HEK293 (cell line): ENCODE measurements around the gene RSU1.

Source experiments
- CTCF ChIA-PET: fragments of 350-600 bp; formaldehyde crosslinking; extraction: SDS; loops from one replicate; lab custom pipeline; 2021; ENCODE audit warnings: antibody characterized with exemption; lab: Yijun Ruan, JAX
- POLR2A ChIA-PET: fragments of 300-600 bp; formaldehyde crosslinking; extraction: SDS; loops from one replicate; lab custom pipeline; 2020; ENCODE audit warnings: antibody characterized with exemption, inconsistent platforms; lab: Yijun Ruan, JAX
- H3K27ac ChIP-seq: fragments of 200-500 bp; sonication (Bioruptor generic); 2 replicates; pipeline ENCODE4 v1.5.1; 2014; ENCODE audit warnings: low read depth, low read length, control low read depth, inconsistent platforms; ENCODE audit errors: extremely low read depth
- H3K36me3 ChIP-seq, 2 experiments: fragments of 200-500 bp in 1 of 2; sonication (Bioruptor generic) in 1 of 2; 1 replicate in 1 of 2; 2 replicates in 1 of 2; pipeline ENCODE4 v1.5.1; 2014 to 2017; ENCODE audit warnings: inconsistent platforms in 2 of 2, low read length in 2 of 2; ENCODE audit not compliant: control insufficient read depth in 2 of 2, insufficient read depth in 1 of 2
- H3K4me1 ChIP-seq: fragments of 200-500 bp; sonication (Bioruptor generic); 2 replicates; pipeline ENCODE4 v1.5.1; 2014; ENCODE audit warnings: mild to moderate bottlenecking, low read length, inconsistent platforms; ENCODE audit not compliant: control insufficient read depth, insufficient read depth
- H3K4me3 ChIP-seq: 2 replicates; pipeline ENCODE4 v1.5.1; 2011; ENCODE audit warnings: low read depth, mild to moderate bottlenecking, control low read depth, low read length, moderate library complexity
- H3K9me3 ChIP-seq: fragments of 200-500 bp; sonication (Bioruptor generic); 2 replicates; pipeline ENCODE4 v1.5.1; 2014; ENCODE audit warnings: low read depth, low read length, inconsistent platforms; ENCODE audit not compliant: control insufficient read depth, insufficient read depth
- AEBP2 ChIP-seq: fragments of 450-650 bp; formaldehyde crosslinking; IDR thresholded peaks from 2 replicates; pipeline ENCODE4 v1.5.1; 2016; ENCODE audit warnings: missing biosample characterization, missing genetic modification characterization, borderline replicate concordance
- ELK4 ChIP-seq: IDR thresholded peaks from 2 replicates; pipeline ENCODE4 v1.6.1; 2011; ENCODE audit warnings: mild to moderate bottlenecking, low read depth, low read length, borderline replicate concordance
- FEZF1 ChIP-seq: fragments of 450-650 bp; formaldehyde crosslinking; IDR thresholded peaks from 2 replicates; pipeline ENCODE4 v1.5.1; 2016; ENCODE audit warnings: missing biosample characterization, missing genetic modification characterization
- REST ChIP-seq: fragments of 450-650 bp; formaldehyde crosslinking; IDR thresholded peaks from 2 replicates; pipeline ENCODE4 v1.5.1; 2016; ENCODE audit warnings: missing biosample characterization, missing genetic modification characterization
- ZBTB17 ChIP-seq: fragments of 450-650 bp; formaldehyde crosslinking; IDR thresholded peaks from 2 replicates; pipeline ENCODE4 v1.5.1; 2016; ENCODE audit warnings: missing biosample characterization, missing genetic modification characterization
- ZFP37 ChIP-seq: fragments of 450-650 bp; formaldehyde crosslinking; IDR thresholded peaks from 2 replicates; pipeline ENCODE4 v1.5.1; 2016; ENCODE audit warnings: missing biosample characterization, missing genetic modification characterization
- ZFP69B ChIP-seq: fragments of 450-650 bp; formaldehyde crosslinking; IDR thresholded peaks from 2 replicates; pipeline ENCODE4 v1.5.1; 2016; ENCODE audit warnings: missing biosample characterization, missing genetic modification characterization
- ZNF202 ChIP-seq: fragments of 450-650 bp; formaldehyde crosslinking; IDR thresholded peaks from 2 replicates; pipeline ENCODE4 v1.5.1; 2016; ENCODE audit warnings: missing biosample characterization, missing genetic modification characterization, borderline replicate concordance
- ZNF23 ChIP-seq: fragments of 450-650 bp; formaldehyde crosslinking; IDR thresholded peaks from 2 replicates; pipeline ENCODE4 v1.5.1; 2016; ENCODE audit warnings: missing biosample characterization, missing genetic modification characterization, borderline replicate concordance
- ZNF239 ChIP-seq: fragments of 450-650 bp; formaldehyde crosslinking; IDR thresholded peaks from 2 replicates; pipeline ENCODE4 v1.5.1; 2016; ENCODE audit warnings: missing biosample characterization, missing genetic modification characterization
- ZNF26 ChIP-seq: fragments of 450-650 bp; formaldehyde crosslinking; IDR thresholded peaks from 2 replicates; pipeline ENCODE4 v1.5.1; 2016; ENCODE audit warnings: missing biosample characterization, missing genetic modification characterization
- ZNF302 ChIP-seq: fragments of 450-650 bp; formaldehyde crosslinking; IDR thresholded peaks from 2 replicates; pipeline ENCODE4 v1.5.1; 2016; ENCODE audit warnings: missing biosample characterization, missing genetic modification characterization, low read depth
- ZNF416 ChIP-seq: fragments of 450-650 bp; formaldehyde crosslinking; IDR thresholded peaks from 2 replicates; pipeline ENCODE4 v1.5.1; 2016; ENCODE audit warnings: missing biosample characterization, missing genetic modification characterization
- ZNF518A ChIP-seq: fragments of 450-650 bp; formaldehyde crosslinking; conservative IDR thresholded peaks from 2 replicates; pipeline ENCODE4 v1.5.1; 2016; ENCODE audit warnings: low read depth, missing biosample characterization, missing genetic modification characterization
- ZNF561 ChIP-seq: fragments of 450-650 bp; IDR thresholded peaks from 2 replicates; pipeline ENCODE4 v1.5.1; 2018; ENCODE audit warnings: missing biosample characterization, missing genetic modification characterization, borderline replicate concordance
- ZNF670 ChIP-seq: fragments of 450-650 bp; formaldehyde crosslinking; IDR thresholded peaks from 2 replicates; pipeline ENCODE4 v1.5.1; 2016; ENCODE audit warnings: missing biosample characterization, missing genetic modification characterization, low read depth
- ZNF777 ChIP-seq: fragments of 450-650 bp; formaldehyde crosslinking; IDR thresholded peaks from 2 replicates; pipeline ENCODE4 v1.5.1; 2017; ENCODE audit warnings: missing biosample characterization, missing genetic modification characterization, borderline replicate concordance

The RSU1 gene

GRCh38 chr10:16751244-16751643 is 66.0 kb downstream of the RSU1 start (continued):
- TF ChIP-seq ZFP69B (tag by site-specific recombination) (no peak), ZNF302 (tag by site-specific recombination) (no peak)

GRCh38 chr10:16750461-16750860 is 66.8 kb downstream of the RSU1 start:
- CTCF ChIA-PET, result interaction anchor here (0.6 to 0.7 kb wide), 3 partner anchors 56 to 848 kb away, joined by 3 to 4 read pairs (median 3); no protein-coding TSS in a partner anchor
- H3K4me3 ChIP-seq, result no peak overlapping the region

GRCh38 chr10:16748749-16749148 is 68.5 kb downstream of the RSU1 start:
- Histone ChIP-seq H3K27ac (no peak overlapping the region), H3K4me1 (no peaks in the 10 kb centered on the region), H3K4me3 (no peak overlapping the region), H3K36me3 (peaks cover 0 to 16% of the 10 kb centered on the region in 2 experiments; a peak in 1 of 3 replicates), H3K9me3 (no peaks in the 10 kb centered on the region)
- ChIA-PET CTCF (no interaction called here), POLR2A (no interaction called here)
- TF ChIP-seq ZNF777 (tag by site-specific recombination), result no peak
- no peak for TF ChIP-seq ZNF202 (tag by site-specific recombination)
- no peak for TF ChIP-seq ZNF518A (tag by site-specific recombination)
- TF ChIP-seq ZNF26 (tag by site-specific recombination), result no peak
- no peak for TF ChIP-seq ZNF239 (tag by site-specific recombination)

More at GRCh38 chr10:16750461-16750860, 66.8 kb downstream of the RSU1 start:
- TF ChIP-seq AEBP2 (tag by site-specific recombination) (no peak), ZNF23 (tag by site-specific recombination) (no peak), ZFP37 (no peak), ELK4 (no peak), ZNF561 (tag by site-specific recombination) (no peak), ZNF416 (tag by site-specific recombination) (no peak), REST (tag by site-specific recombination) (no peak), FEZF1 (tag by site-specific recombination) (no peak), ZBTB17 (no peak), ZNF670 (tag by site-specific recombination) (no peak)
- H3K27ac ChIP-seq, result no peak overlapping the region
- H3K9me3 ChIP-seq, result no peaks in the 10 kb centered on the region
- no peaks in the 10 kb centered on the region for H3K4me1 ChIP-seq
- POLR2A ChIA-PET, result no interaction called here
- H3K36me3 ChIP-seq, result peaks cover 0 to 16% of the 10 kb centered on the region in 2 experiments; a peak in 1 of 3 replicates
